Measurements from ENCODE around the gene DHH. TPM values are rescaled to one million over a fixed set of nuclear protein-coding genes. Genes with fewer than 3 reads are reported as not detected.

The DHH gene
- total RNA-seq, 1 donor from 2014 or later, result 0.12 TPM

DNA sequence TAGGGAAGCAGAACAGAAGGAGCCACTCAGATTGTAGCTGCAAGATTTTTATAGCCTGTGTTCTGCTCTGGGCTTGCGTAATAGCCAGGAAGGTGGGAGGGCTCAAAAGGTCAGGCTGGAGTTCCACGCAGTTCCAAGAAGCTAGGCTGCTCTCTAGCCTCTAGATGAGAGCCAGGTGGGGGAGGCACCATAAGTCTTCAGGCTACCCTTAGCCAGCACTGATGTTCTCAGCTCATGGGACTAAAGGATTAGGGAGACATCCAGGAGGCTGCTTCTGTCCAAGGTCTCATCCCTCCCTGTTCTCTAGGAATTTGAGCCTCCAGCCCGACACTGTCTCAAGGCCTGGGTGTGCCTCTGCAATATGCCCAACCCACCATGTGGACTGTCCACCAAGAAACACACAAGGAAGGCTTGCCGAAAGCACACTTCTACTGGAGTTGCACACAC is 14.4 kb upstream of the DHH start:
- ATAC-seq, result no peak

DNA sequence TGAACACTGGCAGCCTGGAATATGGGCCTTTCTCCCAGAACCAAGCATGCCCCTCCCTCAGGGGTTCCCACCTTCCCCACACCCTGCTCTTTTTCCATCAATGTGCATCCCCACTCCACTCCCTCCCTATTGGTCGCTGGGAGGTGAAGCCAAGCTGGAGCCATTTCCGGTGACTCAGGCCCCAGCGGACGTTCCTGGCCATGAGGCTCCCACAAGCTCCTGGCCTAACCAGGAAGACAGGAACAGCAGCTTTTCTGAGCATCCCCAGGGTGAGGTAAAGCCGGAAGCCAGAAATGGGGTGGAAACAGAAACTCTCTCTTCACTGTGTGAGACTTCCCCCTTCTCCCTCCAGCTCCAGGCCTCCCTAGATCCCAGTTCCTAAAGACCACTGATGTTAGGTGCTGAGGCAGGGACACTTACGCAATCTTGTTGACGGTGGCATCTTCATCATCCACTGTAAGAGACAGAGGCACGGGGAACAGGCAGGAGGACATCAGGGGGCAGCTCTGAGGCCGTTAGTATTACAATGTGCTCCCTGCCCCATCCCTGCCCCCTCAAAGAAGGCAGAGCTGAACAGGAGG is 11.0 kb upstream of the DHH start:
- ATAC-seq, result peak; percentile 85

DNA sequence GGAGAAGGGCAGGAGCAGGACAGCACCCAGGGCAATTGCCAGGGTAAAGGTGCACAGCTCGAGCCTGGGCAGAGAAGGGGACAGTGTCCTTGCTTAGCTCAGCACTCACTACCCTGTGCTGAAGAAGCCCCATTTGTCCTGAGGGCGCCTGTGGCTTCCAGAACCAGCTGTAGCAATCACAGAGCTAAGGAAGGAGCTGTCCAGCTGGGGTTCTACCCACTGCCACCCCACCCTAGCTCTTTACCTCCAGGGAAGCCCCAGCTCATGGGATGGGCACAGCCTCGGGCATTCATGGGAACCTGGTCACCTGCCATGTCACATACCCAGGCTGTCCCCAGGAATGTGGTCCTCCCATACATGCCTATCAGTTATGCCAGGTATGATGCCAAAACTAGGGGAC is 10.2 kb upstream of the DHH start:
- ATAC-seq, result no peak

DNA sequence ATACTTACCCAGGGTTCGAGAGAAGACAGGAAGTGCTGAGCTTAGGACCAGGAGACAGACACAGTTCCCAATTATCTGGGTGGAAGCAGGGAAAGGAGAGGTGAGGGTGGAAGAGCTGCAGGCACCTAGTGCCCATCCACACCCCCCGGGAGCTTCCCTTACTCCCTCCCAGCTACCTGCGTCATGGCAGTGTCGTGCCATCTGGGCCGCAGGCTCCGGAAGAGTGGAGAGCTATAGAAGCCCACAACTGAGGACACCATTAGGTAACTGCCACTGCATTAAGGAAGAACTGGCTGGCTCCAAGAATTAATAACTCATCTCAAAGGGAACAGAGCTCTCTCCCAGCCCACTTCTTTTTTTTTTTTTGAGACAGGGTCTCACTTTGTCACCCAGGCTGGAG is 5.8 kb upstream of the DHH start:
- no peak for ATAC-seq

DNA sequence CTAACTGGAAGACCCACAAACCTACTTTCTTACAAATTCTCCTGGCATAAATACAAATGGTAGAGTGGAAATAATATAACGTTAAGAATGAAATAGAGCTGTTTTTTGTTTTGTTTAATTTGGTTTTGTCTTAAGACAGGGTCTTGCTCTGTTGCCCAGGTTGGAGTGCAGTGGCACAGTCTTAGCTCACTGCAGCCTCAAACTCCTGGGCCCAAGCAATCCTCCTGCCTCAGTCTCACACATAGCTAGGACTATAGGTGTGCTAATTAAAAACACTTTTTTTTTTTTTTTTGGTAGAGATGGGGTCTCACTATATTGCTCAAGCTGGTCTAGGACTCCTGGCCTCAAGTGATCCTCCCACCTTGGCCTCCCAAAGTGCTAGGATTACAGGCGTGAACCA is 4.1 kb upstream of the DHH start:
- no peak for ATAC-seq

DNA sequence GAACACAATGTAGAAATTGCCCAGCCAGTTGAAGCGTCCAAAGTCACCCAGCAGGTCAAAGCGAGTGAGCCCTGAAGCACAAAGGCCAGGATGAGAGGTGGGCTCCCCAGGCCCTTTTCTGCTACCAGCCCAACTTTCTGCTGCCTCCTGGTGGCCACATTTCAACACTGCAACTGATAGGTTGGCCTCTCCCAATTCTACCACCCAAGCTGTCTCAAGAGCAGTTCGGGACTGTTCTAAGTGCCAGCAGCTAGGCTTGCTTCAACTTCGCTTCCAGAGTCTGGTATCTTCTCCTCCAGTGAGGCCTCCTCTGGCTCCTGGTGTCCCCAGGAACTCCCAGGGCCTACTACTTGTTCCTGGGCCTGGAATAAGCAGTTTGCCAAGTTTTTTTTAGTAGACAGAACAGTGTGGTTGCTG is 3.4 kb upstream of the DHH start:
- ATAC-seq, result peak; percentile 21

DNA sequence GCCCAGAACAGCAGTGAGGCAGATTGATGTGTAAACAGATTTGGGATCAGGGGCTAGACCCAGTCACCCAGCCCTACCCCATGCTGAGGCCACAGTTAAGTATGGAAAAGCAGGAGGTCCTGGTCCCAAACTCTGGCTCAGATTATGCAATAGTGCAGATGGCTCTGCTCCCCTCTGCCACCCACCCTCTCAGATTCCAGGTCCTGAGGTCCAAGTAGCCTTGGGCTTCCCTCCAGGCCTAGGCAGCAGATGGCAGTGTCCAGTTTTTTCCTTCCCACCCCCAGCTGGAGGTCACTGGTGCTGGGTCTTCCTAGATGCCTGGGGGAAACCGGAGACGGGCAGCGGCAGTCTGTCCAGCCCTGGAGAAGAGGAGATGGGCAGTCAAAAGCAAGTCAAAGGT is 2.8 kb upstream of the DHH start:
- ATAC-seq, result no peak

DNA sequence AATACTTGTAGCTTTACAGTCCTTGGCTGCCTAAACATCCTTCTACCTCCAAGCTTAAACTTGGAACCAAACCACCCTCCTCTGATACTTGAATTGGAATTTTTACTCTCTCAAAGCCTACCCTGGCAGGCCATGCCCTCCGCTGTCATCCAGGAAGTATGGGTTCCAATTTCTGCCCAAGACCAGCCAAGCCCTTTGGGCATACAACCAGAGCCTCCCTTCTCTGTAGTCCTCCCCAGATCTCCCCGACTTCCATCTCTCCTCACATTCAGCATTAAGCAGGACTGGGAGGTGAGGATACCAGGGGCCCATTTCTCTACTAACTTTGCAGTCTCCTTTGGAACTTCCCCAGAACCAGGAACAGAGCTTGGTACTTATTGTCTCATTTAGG is 369 bp upstream of the DHH start:
- ATAC-seq, result no peak

DNA sequence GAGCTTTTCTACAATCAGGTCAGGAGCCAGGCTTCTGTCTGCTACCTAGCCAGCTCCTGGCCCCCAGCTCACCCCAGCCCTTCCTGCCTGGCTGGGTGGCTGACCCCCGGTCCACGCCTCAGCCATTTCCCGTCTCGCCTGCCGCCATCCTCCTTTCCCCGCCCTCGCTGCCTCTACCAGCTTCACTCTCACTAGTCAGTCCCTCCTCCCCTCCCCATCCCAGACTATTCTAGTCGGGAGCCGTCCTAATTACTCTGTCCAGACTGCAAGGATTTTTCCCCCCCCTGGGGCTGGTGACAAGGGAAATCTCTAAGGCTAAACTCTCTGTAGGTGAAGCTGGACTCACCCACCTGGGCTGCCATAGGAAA is 825 bp downstream of the DHH start:
- no peak for ATAC-seq

DNA sequence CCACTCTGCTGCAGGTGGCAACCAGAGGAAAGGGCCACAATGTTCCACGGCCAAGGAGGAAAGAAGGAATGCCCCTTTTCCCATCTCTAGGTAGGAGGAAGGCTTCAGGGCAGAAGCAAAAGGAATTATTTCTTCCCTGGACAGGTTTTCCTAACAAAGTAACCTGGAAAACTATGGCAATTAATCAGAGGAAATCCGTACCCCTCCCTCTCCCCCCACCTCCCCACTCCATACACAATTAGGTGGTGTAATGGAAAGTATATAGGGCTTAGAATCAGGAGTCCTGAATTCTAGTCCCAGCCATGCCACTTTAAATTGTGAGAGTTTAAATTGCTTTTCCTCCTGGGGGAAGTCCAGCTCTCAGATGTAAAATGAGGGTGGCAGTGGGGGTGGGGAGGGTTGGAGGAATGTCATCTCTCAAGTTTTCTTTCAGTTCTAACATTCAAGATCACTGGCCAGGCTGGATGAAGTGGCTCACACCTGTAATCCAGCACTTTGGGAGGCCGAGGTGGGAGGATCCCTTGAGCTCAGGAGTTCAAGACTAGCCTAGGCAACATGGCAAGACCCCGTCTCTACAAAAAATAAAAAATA is 1.7 kb downstream of the DHH start:
- ATAC-seq, result no peak

DNA sequence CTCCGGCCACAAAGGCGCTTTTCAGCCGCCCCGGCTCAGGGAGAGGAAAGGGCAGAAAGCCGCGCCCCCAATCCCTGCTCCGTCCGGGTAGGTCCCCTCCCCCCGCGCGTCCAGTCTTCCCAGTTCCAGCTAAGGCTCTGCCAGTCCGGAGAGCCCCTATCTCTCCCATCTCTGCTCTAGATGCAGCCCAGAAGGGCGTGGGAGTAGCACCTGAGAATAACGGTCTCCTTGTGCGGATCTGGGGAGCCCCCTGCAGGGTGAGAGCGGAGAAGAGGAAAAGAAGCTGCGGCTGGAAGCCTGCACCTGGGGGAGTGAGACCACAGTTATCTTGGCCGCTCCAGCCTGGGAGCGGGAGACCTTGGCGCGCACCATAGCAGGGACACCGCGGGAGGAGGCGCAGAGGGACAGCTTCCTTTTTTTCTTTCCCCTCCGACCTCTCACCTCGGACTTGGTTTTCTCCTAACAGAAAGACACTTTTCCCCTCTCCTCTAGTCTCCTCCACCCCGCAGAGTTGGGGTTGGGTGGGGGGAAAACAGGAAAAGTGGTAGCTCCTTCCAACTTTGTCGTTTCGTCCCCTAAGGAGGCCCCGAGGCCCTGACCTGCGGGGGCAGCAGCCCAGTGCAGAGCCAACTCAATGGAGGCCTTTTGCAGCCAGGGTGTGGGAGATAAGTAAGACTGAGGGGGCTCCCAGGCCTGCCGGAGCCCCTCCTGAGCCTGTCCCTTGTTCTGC is 2.4 kb downstream of the DHH start:
- no peak for ATAC-seq

DNA sequence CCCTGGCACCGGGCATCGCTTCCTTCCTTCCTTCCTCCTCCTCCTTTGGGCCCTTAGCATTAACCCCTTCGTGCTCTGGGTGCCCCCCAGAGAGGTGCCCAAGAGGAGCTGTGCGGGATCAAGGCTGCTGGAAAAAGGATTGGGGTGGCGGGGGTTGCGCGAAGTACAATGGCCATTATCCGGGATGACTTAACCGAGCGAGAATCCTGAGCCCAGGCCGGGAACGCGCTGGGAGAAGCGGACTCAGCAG is 2.8 kb downstream of the DHH start:
- no peak for ATAC-seq

DNA sequence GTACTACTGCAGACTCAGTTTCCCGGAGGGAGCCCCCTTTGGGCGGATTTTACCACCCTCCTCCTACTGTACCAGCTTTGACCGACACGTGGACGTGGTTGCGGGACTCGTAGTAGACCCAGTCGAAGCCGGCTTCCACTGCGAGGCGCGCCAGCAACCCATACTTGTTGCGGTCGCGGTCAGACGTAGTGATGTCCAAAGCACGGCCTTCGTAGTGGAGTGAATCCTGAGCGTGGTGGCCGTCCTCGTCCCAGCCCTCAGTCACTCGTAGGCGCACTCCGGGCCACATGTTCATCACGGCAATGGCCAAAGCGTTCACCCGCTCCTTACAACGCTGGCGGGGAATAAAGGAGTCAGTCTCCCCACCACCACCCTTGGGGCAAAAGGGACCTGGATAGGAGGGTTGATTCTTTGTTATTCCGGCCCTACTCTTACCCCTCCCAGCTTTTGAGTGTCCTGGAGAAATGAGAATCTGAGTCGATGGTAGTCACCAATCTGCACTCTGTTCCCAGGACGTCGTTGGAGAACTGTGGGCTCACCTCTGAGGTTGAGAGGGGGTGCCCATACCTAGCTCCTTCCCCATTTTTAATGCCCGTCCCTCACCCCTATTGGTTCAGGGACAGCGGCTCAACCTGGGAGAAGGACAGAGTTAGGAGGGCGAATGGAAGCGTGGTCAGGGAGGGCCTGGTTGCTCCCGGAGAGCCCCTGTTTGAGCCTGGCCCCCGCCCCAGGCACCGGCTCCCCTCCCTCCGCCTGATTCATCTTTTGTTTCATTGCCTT is 3.4 kb downstream of the DHH start:
- no peak for ATAC-seq

DNA sequence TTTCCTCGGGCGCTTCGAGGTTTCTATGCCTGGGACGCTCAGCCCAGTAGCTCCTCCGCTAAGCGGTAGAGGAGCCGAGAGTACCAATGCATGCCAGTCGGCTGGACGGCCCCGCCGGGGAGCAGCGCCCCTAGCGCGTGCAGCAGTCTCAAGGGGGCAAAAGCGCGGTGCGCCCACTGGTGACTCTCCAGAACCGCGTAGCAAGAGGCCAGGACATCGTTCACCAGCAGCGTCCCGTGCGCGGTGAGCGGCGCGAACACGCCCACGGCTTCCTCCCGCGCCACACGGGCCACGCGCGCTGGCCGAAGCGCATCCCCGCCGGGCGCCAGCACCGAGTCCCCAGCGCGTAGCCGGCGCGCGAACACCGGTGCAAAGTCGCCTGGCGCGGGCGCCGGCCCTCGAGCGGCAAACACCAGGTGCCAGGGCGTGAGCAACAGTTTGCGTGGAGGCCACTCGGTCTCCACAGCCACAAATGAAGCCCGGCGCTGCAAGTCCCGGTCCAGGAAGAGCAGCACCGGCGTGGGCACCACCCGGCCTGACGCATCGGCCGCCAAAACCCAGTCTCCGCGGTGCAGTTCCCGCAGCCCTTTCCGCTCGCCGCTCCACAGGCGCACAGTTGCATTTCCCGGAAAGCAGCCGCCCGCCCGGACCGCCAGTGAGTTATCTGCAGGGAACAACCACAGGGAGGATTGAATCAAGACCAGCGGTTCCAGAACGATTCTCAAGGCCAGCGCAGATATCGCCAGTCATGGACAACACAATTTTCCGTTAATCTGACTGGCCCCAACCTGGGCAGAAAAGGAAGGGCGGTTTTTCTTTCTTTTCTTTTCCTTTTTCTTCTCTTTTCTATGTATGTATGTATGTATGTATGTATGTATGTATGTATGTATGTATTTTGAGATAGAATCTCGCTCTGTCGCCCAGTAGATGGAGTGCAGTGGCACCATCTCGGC is 4.5 kb downstream of the DHH start:
- no peak for ATAC-seq

DNA sequence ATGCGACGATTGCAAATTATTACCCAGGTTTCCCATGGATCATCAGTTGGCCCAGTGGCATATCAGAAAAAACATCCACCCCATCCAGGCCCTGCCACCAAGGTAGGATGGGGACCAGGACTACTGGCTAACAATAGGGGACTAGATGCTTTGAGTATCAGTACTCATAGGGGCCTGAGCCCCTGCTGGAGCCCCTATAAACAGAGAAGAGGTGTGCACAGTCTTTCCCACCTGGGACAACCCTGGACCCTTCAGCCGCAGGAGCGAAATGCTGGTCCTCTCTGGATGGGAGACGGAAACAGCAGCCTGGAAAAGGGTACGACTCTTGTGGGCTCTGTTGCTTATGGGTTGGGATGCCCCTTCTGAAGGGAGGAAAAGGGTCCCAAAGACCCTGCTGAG is 5.7 kb downstream of the DHH start:
- no peak for ATAC-seq

DNA sequence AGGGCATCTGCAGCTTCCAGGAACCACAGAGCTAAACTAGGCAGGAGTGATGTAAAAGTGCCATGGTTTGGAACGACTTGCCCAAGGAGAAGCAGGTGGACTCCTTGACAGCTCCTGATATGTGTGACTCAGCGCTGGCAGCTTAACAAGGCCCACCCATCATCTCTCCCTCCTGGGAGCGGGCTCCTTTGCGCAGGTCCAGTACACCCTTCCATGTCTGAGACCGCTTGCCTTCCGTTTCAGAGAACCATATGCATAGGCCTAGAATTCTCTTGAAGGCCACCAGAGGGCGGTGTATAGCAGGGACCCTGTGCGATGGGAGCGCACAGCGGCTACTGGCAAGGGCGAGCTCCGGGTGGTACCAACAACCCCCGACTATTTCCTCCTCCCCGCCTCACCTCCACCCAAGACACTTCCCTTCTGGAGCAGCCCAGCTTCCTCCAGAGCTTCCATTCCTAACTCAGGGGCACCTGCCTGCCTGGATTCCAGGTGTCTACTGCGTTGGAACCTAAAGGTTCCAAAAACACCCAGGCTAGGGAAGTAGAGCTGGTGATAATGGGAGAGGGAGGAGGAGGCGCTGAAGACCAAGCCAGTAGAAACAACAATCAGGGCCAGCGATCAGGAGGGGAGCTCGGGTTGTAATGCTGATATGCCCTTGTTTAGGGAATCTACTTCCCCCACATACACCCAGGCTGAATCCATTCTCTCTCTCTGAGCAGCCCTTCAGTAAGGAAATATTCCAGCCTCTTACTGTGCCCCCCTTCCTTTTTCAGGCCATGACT is 6.3 kb downstream of the DHH start:
- ATAC-seq, result peak; percentile 89

DNA sequence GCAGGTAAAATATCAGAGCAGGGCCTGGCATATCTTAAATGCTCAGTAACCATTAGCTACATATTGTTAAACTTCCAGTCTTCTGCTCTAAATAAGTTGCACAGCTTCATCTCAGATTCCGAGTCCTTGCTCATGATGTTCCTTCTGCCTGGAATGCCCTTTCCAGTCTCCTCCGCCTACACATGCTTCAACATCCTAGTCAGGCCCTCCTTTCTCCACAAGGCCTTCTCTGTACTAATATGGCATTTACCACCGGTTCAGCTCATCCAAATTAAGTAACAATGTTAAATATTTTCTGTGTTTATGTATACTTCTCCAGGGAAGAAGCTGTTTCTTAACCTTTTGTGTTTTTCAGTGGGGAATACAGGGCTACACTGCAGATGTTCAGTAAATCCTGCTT is 8.5 kb downstream of the DHH start:
- no peak for ATAC-seq

DNA sequence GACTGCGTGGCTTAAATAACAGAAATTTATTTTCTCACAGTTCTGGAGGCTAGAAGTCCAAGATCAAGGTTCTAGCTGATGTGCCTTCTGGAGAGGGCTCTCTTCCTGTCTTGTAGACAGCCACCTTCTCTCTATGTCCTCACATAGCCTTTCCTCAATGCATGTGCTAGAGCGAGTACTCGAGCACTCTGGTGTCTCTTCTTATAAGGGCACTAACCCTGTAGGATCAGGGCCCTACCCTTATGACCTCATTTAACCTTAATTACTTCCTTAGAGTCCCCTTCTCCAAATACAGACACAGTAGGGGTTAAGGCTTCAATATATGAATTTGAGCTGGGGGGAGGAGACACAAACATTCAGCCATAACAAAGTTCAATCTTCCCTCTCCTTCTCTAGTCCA is 10.2 kb downstream of the DHH start:
- no peak for ATAC-seq

DNA sequence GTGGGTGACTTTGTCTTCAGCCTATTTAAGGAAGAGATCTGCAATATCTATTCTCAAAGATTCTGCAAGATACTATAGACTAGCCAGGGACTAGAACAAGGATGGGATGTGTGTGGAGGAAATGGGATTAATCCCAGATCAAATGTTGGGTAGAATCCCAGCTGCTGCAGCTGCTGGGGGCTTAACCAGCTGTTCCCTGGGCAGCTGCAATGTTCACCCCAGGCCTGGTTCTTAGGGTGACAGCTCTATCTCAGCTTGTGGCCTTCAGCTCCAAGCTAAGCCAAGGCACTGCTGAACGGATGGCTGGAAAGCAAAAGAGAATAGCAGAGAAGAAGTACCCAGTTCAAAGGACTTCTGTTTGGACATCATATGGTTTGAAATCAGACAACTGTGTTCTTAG is 14.8 kb downstream of the DHH start:
- ATAC-seq, result no peak

DNA sequence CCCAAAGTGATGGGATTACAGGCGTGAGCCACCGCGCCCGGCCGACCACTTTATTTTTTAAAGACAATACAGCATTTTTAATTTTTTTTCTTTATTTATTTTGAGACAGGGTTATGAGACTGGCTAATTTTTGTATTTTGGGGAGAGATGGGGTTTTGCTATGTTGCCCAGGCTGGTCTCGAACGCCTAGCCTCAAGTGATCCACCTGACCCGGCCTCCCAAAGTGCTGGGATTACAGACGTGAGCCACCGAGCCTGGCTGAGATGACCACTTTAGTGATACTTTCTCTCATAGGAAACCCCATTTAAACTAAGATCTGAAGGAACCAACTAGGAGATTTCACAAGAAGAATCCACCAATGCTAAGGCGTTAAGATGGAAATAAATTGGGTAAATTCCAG is 23.6 kb downstream of the DHH start:
- ATAC-seq, result no peak

DNA sequence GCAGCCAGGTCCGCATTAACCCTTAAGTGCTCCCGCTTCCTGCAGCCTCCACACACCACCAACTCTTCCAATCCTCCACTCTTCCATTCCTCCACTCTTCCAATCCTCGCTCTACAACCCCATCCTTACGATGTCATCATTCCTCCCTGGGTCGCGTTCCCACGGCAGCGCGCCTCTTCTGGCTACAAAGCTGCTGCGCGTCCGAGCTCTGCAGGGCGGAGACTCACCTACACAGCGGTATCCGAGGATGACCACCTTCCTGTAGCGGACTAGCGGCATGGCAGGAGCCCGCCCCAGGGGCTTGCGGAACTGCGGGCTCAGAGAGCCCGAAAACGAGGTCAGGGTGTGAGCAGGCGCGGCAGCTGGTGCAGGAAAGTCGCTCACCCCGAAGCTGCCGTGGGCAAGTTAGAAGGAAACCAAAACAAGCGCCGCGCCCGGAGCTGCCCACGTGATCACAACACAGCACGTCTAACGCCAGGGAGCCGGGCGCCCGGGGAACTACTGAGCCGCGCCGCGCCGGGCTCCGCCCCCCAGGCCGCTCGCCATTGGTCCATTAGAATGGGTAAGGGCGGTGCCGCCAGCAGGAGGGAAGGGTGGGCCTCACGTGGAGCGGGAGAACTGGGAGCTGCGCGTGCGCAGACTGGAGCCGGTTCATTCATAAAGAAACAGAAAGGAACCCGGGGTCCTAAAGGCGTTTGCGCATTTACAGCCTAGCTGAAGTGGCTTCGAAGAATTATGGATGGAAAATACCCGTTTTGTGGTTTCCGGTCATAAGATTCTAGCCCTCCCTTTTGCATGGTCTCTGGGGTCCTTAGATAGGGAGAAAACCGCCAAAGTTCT is 24.9 kb downstream of the DHH start, which contains the start of gene RHEBL1:
RHEBL1 (minus strand) TSS at position 473 of the 840 bp plus-strand sequence; CDS start at position 279, 194 bp downstream.
- peak; percentile 100 for ATAC-seq

Data from esophagus mucosa (tissue), 1 donor.